ENCODE data around the gene SH3BP5. TPM values are rescaled to one million over a fixed set of nuclear protein-coding genes. Genes with fewer than 3 reads are reported as not detected.
A peak's percentile ranks its signal among the peaks of the same experiment; 100 is the strongest.

SH3BP5 gene
- total RNA-seq, 4 donors from 2014 or later = 12.8 to 64.4 (median 16.0) TPM

DNA sequence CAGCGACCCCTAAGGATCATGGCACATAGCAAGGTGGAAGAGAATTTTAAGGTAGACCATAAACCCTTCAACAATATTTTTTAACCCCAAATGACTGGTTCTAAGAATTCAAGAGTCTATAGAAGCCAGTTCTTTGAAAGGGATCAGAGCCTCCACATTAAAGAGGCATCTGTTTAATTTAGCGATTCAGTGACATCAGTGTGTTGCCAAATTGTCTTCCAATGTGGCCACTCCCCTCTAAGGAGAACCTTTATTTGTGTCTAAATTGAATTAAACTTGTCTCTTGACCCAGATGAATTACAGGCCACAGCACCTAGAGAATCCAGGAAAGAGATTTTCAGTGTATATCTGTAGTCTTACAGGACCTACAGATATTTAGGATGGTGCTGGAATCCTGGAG, 6.6 kb upstream of the SH3BP5 start:
- no peak overlapping the region for H3K4me3 ChIP-seq
- TF ChIP-seq POLR2A (IDR thresholded peaks at IDR 0.05) = no peak
- TF ChIP-seq, protein P1, sequence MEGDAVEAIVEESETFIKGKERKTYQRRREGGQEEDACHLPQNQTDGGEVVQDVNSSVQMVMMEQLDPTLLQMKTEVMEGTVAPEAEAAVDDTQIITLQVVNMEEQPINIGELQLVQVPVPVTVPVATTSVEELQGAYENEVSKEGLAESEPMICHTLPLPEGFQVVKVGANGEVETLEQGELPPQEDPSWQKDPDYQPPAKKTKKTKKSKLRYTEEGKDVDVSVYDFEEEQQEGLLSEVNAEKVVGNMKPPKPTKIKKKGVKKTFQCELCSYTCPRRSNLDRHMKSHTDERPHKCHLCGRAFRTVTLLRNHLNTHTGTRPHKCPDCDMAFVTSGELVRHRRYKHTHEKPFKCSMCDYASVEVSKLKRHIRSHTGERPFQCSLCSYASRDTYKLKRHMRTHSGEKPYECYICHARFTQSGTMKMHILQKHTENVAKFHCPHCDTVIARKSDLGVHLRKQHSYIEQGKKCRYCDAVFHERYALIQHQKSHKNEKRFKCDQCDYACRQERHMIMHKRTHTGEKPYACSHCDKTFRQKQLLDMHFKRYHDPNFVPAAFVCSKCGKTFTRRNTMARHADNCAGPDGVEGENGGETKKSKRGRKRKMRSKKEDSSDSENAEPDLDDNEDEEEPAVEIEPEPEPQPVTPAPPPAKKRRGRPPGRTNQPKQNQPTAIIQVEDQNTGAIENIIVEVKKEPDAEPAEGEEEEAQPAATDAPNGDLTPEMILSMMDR (IDR thresholded peaks at IDR 0.05) = no peak
- H3K36me3 ChIP-seq = no peaks in the 10 kb centered on the region
- DNase-seq = no peak
- H3K27me3 ChIP-seq = no peaks in the 10 kb centered on the region
- no peaks in the 10 kb centered on the region for H3K4me1 ChIP-seq
- no peak overlapping the region for H3K27ac ChIP-seq
- H3K9me3 ChIP-seq = no peaks in the 10 kb centered on the region

DNA sequence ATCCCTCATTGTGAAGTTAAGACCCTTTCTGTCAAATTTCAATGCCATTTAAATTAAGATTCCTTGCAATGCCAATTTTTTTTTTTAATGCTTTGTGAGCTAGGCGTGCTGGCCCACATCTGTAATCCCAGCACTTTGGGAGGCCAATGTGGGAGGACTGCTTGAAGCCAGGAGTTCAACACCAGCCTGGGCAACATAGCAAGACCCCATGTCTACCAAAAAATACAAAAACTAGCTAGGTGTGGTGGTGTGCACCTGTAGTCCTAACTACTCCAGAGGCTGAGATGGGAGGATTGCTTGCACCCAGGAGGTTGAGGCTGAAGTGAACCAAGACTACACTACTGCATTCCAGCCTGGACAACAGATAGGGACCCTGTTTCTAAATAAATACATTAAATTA, 5.6 kb upstream of the SH3BP5 start:
- Histone ChIP-seq H3K4me3 (no peak overlapping the region), H3K36me3 (no peaks in the 10 kb centered on the region), H3K4me1 (peaks cover 0 to under 1% (median 0%) of the 10 kb centered on the region in 4 donors), H3K27me3 (no peaks in the 10 kb centered on the region), H3K27ac (no peak overlapping the region), H3K9me3 (no peaks in the 10 kb centered on the region)
- TF ChIP-seq POLR2A (IDR thresholded peaks at IDR 0.05) = no peak
- TF ChIP-seq, protein P1 (IDR thresholded peaks at IDR 0.05) = no peak
- no peak for DNase-seq

- no peak overlapping the region for H3K4me3 ChIP-seq
- TF ChIP-seq, protein P1 (IDR thresholded peaks at IDR 0.05) = no peak
- no peak for TF ChIP-seq POLR2A (IDR thresholded peaks at IDR 0.05)
- no peaks in the 10 kb centered on the region for H3K36me3 ChIP-seq
- peaks cover 0 to 4% (median 0%) of the 10 kb centered on the region in 4 donors for H3K4me1 ChIP-seq
- no peaks in the 10 kb centered on the region for H3K27me3 ChIP-seq
- no peak overlapping the region for H3K27ac ChIP-seq
- DNase-seq = no peak
- H3K9me3 ChIP-seq = no peaks in the 10 kb centered on the region
Observed at GRCh38 chr3:15336057-15336456, 3.7 kb upstream of the SH3BP5 start.

GRCh38 chr3:15333956-15334263, 1.5 kb upstream of the SH3BP5 start:
- Histone ChIP-seq H3K36me3 (no peaks in the 10 kb centered on the region), H3K27ac (no peak overlapping the region), H3K9me3 (no peaks in the 10 kb centered on the region), H3K27me3 (no peaks in the 10 kb centered on the region), H3K4me1 (peaks cover 0 to 4% (median 2%) of the 10 kb centered on the region in 4 donors), H3K4me3 (no peak overlapping the region)
- DNase-seq = no peak
- no peak for TF ChIP-seq POLR2A (IDR thresholded peaks at IDR 0.05)
- TF ChIP-seq, protein P1 (IDR thresholded peaks at IDR 0.05) = no peak

- no peak for DNase-seq
- no peaks in the 10 kb centered on the region for H3K9me3 ChIP-seq
- H3K27ac ChIP-seq = peak overlapping the region in 3 of 4 donors; percentile 88 to 96 (median 90)
- peak overlapping the region in 2 of 4 donors; percentile 95 to 96 for H3K4me3 ChIP-seq
- no peaks in the 10 kb centered on the region for H3K27me3 ChIP-seq
- H3K4me1 ChIP-seq = peaks cover 0 to 4% (median 2%) of the 10 kb centered on the region in 4 donors
- TF ChIP-seq, protein P1 (IDR thresholded peaks at IDR 0.05) = no peak
- no peak for TF ChIP-seq POLR2A (IDR thresholded peaks at IDR 0.05)
- no peaks in the 10 kb centered on the region for H3K36me3 ChIP-seq
Observed at GRCh38 chr3:15333099-15333955, 941 bp upstream of the SH3BP5 start.

Data from Peyer's patch (tissue), 4 donors.